ENCODE measurements around the gene MSANTD2.

- TF ChIP-seq CTCF (IDR thresholded peaks at IDR 0.05; ENCODE audit: low read depth, low read length, poor library complexity, severe bottlenecking) (no peak), EZH2phosphoT487 (IDR thresholded peaks at IDR 0.05; ENCODE audit: borderline replicate concordance, low read length) (no peak)
Measured at GRCh38 chr11:124814739-124815138, 14.5 kb upstream of the MSANTD2 start.

All from DOHH2 (cell line).